GM19372 (cell line): ENCODE measurements around the gene GINS2.

Experiments
- ATAC-seq: cut with Tn5 transposase; IDR thresholded peaks from one replicate; pipeline ENCODE4 v1.9.1; 2021; ENCODE audit warnings: mild to moderate bottlenecking, low read depth, moderate library complexity; ENCODE audit not compliant: unreplicated experiment

Gene GINS2

DNA sequence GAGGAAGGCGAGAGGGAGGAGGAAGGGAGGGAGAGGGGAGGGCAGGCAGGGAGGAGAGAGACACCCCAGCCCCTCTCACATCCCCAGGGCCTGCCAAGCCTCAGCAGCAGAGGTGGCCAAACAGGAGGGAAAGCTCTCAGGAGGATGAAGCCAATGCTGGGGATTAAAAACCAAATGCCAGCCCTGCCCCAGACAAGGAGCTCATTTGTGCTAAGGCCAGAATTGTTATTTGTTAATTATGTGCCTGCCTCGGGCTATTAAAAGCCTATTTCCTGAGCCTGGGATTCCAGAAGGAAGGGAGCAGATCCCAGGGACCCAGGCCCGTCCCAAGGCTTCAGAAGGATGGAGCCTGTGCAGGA, 27.9 kb upstream of the GINS2 start:
- ATAC-seq: no peak

DNA sequence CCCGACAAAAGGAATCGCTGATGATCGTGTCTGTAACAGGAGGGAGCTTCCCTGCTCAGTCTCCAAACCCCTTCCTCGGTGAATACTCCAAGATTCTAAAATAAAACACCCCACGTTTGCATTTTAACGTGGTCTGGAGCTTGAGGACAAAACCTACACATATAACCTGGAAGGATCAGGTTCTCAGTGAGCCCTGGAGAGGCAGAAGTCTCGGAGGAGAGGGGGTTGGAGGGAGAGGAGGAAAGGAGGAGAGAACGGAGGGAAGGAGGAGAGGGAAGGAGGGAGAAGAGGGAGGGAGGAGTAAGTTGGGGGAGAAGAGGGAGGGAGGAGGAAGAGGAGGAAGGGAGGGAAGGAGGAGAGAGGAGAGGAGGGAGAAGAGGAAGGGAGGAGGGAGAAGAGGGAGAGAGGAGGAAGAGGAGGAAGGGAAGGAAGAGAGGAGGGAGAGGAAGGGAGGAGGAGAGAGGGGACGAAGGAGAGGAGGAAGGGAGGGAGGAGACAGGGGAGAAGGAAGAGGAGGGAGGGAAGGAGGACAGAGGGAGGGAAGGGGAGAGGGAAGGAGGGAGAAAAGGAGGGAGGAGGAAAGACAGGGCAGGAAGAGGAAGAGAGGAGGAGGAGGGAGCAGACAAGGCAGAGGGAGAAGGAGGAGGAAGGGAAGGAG, 27.4 kb upstream of the GINS2 start:
- ATAC-seq: no peak

DNA sequence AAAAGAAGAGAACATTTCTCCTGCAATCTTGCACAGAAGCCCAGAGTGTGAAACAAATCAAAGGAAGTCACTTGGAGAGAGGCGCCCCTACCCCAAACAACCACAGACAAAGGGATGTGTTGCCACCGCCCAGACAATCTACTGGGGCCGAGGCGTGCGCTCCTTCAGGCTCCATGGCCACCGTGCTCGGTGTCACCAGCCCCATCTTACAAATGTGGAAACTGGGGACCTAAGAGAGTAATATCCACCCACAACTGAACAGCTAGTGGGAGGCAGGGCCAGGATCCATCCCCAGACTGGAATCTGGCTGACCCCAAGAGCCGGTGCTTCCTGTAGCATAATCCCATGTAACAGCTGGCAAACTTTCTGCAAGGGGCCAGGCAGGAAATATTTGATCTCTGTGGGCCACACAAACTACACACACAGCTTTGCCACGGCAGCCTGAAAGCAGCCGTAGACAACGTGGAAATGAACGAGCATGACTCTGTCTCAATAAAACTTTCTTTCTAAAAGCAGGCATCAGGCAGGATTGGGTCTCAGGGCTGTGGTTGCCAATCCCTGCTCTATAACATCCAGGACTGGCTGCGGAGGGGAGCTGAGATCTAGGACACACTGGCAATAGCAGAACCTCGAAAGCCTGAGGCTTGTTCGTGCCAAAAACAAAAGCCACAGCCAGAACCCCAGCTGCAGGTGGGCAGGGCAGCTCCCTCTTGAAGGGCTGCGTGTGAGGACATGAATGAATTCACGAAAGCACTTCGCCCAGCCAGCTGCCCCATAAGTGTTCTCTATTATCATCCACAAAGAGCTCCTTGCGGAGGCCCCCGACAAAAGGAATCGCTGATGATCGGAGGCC, 26.6 kb upstream of the GINS2 start:
- no peak for ATAC-seq

DNA sequence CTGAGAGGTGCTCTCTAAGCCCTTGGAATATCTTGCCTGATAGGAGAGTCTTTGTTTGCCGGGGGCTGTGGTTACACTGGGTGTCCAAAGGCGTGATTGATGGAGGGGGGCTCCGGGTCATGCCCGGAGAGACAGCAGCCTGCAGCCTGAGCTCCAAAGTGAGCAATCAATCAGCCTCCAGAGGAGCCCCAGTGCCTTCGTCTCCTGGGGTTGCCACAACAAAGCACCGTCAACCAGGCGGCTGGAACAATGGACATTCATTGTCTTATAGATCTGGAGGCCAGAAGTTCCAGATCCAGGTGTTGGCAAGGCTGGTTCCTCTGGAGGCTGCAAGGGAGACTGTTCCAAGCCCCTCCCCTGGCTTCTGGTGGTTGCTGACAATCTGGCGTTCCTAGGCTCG, 24.0 kb upstream of the GINS2 start:
- ATAC-seq: no peak

DNA sequence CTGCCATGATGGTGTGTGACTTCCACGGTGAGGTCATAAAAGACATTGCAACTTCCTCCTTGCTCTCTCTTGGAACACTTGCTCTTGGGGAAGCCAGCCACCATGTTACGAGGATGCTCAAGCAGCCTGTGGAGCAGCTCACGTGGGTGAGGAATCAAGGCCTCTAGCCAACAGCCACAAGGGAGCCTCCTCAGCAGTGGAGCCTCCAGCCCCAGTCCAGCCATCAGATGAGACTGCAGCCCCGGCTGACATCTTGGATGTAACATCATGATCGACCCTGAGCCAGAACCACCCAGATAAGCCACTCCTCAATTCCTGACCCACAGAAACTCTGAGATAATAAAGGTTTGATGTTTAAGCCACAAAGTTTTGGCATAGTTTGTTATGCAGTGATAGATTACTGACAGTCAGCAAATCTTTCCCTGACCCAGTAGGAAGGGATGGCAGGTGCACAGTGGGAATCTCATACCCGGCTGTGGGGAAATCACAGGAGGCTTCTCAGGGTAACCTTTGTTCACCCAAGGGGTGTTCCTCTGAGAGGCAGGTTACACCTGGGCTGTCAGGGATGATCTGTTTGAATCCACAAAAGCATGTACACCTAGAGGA, 23.3 kb upstream of the GINS2 start:
- no peak for ATAC-seq

DNA sequence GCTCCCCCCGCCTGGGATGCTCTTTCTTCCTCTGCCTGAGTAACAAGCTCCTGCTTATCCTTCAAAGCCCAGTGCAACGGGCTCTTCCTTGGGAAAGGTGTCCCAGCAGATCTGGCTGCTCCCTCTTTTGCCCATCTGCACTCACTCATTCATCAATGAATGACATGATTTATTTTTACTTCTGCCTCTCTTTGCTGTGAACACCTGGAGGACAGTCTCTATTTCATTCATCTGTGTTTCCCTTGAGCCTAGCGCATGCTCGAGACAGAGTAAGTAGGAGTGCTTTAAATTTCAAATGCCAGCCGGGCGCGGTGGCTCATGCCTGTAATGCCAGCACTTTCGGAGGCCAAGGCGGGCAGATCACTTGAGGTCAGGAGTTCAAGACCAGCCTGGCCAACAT, 22.0 kb upstream of the GINS2 start:
- ATAC-seq: no peak

DNA sequence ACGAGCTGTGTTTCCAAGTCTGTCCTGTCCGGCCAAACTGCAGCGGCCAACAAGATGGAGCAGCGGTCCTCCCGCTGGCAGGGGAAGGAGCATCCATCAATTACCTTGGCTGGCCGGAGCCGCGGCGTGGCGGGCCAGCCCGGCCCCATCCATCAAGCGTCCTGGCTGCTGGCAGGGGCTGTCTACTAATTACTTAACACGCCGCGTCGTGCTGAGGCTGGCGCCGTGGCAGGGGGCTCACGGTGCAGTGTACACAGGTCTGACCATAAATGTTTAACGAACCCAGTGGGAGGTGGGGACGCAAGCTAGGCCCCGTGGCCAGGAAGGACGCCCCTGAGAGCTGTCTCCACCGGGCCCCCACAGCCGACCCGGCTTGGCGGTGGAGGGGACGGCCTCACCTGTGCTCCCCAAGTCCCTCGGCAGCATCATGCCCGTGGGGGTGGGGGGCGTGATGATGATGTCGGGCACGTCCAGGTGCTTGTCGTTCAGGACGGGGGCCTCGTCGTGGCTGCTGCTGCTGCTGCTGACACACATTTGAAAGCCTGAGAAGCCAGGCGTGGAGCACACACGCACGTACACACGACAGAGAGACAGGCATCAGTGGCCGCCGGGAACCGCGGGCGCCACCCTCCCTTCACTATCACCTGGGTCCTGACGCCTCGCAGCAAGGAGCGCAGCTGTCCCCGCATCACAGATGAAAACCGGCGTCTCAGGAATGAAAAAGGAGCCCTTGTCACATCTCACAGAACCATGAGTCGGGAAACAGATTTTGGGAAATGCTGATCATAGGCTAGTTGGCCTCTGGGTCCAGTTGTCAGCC, 21.2 kb upstream of the GINS2 start:
- no peak for ATAC-seq

DNA sequence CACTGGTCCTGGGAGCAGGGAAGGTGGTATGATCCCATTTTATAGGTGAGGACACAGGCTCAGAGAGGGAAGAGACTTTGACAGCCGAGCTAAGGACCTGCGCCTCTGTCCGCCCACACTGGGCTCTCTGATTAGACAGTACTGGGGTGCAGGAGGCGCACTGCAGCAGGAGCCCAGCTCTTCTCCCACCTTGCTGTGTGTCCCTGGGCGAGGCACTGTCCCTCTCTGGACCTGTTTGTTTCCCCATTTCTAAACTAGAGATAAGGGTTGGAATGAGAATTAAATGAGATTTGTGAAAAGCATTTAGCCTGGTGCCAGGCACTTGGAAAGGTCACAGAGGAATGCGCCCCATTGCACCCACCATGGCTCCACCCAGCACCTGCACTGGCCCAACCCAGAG, 19.6 kb upstream of the GINS2 start:
- no peak for ATAC-seq

DNA sequence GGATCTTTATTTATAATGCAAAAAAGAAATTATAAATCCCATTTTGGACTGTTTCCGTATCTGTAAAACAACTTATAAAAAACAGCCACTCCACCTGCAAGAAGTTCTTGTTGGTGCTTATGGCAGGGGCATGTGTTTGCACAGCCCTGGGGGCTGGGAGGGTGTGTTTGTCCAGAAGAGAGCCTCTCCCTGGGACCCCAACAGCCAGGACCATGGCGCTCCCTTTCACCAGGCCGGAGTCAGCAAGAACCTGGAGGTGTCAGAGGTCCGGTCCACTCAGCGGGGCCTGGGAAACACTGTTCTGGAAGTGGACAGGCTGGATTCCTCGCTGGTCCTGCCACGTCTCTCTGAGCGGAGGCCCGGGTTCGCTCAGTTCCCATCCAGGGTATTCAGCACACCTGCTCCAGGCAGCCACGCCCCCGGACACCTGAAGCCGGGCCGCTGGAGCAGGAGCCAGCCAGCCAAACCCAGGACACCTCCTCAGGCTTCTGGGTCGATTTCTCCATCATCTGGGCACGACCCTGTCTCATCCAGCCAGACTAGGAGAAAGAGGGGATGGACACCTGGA, 18.9 kb upstream of the GINS2 start:
- no peak for ATAC-seq

DNA sequence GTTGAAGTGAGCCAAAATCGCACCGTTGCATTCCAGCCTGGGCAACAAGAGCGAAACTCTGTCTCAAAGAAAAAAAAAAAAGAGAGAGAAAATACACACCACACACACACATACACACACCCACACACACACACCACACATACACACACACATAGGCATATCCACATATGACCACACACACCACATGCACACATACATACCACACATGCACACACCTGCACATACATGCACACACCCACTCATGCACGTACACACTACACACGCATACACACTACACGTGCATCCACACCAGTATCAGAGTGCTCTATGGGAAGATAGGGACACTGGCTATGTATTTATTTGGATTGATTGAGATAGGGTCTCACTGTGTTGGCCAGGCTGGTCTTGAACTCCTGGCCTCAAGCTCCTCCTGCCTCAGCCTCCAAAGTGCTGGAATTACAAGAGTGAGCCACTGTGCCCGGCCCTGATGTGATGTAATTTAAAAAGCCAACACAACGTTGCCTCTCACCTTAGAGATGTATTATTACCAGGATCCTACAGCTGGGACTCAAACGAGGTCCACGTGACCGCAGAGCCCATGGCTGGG, 17.8 kb upstream of the GINS2 start:
- no peak for ATAC-seq

DNA sequence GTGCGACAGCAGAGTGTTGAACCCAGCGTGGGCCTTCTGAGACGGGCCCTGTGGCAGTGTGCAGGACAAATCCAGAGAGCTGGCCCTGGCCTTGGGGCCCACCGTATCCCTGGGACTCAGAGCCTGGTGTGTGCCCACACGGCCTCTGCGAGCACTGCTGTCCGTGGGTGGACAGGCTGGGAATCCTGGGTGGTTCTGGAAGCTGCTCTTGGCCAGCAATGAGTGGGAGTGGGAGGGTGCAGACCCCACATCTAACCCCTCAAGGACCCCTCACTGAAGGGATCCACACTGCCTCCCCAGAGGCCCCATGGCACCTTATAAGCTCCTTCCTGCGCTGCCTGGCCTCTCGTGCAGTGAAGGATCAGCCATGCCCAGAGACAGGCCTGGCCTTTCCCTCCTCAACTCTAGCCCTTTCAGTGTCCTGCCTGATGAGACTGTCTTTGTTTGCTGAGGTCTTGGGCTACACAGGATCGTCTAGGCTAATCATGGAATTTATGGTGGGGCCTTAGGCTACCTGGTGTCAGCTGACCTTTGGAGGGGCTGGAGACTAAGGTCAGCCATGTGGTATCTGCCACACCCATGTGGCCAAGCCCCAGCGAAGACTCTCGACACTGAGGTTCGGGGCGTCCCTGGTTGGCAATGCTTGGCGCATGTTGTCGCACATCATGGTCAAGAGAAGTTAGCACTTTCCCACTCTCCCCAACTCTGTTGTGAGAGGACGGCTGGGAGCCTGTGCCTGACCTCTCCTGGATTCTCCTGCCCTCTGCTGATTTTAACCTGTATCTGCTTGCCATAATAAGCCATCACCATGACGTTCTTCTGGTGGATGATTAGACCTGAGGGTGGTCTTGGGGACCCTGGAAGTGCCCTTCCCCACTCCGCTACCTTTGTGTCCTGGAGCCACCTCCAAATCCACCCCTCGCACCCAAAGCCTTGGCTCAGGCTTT, 16.4 kb upstream of the GINS2 start:
- no peak for ATAC-seq

DNA sequence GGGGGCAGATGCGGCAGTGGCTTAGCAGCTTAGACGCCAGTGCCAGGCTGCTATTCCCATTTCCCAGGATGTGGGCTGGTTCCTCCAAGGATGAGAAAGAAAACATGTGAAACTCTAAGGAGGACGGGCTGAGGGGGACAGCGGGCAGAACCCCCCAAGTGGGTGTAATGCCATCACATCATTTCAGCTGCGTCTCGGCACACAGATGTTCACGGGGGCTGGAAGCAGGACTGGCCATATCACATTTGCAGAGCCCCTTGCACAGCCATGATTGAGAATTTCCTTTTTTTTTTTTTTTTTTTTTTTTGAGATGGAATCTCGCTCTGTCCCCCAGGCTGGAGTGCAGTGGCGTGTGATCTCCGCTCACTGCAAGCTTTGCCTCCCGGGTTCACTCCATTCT, 15.3 kb upstream of the GINS2 start:
- ATAC-seq: no peak

DNA sequence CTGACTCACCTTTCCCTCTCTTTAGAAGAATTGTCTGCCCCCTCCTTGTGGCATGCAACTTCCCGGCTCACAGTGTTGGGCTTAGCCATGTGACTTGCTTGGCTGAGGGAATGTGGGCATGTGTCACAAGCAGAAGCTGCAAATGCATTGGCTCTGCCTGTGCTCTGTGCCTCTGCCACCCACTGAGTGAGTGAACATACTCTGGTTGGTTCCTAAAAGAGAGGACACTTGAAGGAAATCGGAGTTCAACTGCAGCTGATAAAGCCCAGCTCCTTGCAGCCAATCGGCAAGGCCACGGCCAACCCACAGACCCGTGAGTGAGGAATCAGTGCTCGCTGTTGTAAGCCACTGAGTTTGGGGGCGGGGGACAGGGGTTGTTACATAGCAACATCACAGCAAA, 10.9 kb upstream of the GINS2 start:
- ATAC-seq: no peak

DNA sequence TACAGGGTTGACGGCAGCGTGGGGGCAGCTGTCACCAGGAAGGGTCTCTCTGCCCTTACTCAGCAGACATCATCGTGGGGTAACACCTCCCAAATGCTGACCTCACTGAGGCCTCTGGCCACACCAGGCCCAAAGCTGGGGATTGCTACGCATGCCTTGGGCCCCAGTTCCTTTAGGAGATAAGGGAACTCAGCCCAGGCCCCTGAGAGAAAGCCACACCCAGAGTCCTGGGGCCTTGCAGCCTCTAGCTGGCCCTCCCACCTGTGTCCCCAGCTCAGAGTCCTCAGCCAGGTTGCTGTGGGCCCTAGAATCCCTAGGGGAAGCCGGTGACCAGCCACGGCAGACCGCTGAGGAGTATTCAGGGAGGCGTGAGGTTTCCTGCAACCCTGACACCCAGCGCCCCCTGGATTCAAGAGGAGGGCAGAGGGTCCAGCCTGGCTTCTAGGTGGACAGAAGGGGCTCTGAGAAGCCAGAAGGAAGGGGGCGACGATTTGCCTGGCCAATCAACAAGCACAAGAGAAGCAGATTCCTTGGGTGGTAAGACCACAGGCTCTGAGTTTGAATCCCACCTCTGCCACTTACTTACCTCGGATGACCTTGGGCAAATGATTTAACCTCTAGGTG, 10.3 kb upstream of the GINS2 start:
- ATAC-seq: no peak

DNA sequence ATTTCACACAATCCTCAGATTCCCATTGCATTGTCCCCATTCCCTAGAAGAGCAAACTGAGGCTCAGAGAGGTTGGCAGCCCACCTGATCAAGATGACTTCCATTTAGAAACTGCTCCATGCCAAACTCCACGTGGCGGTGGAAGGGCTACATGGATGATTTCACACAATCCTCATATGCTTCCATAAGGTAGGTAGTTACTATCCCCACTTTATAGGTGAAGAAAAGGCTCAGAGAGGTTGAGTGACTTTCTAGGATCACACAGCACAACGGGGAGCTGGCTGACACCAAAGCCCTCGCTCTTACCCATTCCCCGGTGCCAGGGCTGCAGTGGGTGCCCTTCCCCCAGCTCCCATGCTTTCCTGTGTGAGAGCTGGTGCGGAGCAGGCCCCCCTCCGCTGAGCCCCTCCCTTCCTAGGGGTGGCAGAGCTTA, 9.7 kb upstream of the GINS2 start:
- no peak for ATAC-seq

DNA sequence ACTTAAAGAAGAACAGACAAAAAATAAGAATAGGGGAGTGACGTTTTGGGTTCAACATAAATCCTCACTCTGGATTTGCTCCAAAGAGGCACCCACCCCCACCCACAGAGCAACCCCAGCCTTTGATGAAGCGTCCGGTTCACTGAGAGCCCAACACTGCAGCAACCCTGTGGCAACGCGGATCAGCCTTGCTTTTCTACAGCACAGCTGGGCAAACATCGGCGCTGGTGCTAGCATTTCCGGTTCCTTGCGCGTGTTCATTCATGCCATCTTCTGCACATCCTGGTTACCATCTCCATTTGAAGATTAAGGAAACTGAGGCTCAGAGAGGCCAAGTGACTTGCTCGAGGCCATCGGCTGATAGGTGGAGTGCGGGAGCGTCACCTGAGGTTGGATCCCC, 8.7 kb upstream of the GINS2 start:
- ATAC-seq: no peak

DNA sequence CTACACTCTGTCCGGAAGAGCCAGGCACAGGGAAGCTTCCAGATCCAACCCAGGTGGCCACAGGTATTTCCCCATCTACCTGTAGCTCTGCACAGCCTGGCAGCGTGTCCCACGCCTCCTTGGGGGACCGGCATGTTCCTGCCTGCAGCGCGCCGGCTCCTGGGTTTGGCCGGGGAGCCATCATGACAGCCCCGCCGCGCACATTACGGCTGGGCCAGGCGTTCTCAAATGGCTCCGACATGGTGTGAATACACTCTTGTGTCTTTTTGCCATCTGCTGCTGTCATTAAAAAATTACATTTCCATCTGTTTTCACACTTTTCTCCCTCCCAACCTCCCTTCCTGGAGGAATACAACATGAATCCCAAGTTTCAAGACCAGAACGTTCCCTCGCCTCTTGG, 8.0 kb upstream of the GINS2 start:
- no peak for ATAC-seq

DNA sequence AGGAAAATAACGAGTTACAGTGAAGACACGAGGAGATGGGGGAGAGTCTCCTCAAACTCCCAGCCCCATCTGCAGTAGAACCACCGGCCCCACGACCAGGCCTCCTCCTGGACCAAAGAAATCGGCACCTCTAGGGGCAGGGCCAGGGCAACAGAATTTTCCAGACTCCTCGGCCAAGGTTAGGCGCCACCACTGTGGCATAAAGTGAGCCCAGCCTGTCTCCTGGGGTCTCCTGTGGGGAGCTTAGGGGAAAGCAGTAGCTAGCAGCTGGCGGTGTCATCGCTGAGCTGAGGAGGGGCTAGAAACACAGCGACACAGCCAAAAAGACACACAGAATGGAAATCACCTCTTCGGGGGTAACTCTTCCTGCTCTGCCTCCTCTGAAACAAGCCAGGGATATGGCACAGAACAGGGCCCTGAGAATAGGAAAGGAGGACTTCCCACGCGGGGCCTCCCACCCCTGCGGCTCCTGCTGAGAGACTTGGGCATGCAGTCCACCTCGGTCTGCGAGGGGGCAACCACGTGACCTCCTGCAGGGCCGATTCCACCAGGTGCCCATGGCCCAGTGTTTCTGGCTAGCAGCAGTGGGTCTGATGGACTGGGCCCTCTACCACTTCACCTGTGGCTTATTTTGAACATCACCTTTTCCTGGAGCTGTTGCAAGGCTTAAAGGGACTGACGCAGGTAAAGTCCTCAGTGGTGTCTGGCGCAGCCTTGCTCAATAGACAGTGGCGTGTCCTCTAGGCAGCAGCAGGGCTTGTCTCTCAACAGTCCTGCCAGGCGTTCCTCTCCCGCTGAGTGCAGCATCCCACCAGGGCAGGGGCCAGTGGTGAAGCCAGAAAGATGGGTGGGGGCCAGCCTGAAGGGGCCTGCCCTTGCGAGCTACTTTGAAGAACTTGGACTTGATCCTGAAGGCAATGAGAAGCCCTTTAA, 6.7 kb upstream of the GINS2 start:
- no peak for ATAC-seq
